HEK293 (cell line): ENCODE results near the gene GGNBP2.

Experiments used
- GLIS2 ChIP-seq: fragments of 450-650 bp; formaldehyde crosslinking; IDR thresholded peaks from 2 replicates; pipeline ENCODE4 v1.5.1; 2016; ENCODE audit warnings: missing biosample characterization, missing genetic modification characterization
- KLF1 ChIP-seq: fragments of 450-650 bp; formaldehyde crosslinking; IDR thresholded peaks from 2 replicates; pipeline ENCODE4 v1.5.1; 2016; ENCODE audit warnings: missing biosample characterization, missing genetic modification characterization
- SP7 ChIP-seq: fragments of 450-650 bp; formaldehyde crosslinking; IDR thresholded peaks from 2 replicates; pipeline ENCODE4 v1.5.1; 2016; ENCODE audit warnings: missing biosample characterization, missing genetic modification characterization
- ZBTB17 ChIP-seq: fragments of 450-650 bp; formaldehyde crosslinking; IDR thresholded peaks from 2 replicates; pipeline ENCODE4 v1.5.1; 2016; ENCODE audit warnings: missing biosample characterization, missing genetic modification characterization
- ZNF10 ChIP-seq: fragments of 450-650 bp; formaldehyde crosslinking; IDR thresholded peaks from 2 replicates; pipeline ENCODE4 v1.5.1; 2017; ENCODE audit warnings: missing biosample characterization, missing genetic modification characterization
- ZNF114 ChIP-seq: fragments of 450-650 bp; formaldehyde crosslinking; IDR thresholded peaks from 2 replicates; pipeline ENCODE4 v1.5.0; 2017; ENCODE audit warnings: missing biosample characterization, missing genetic modification characterization
- ZNF121 ChIP-seq: fragments of 450-650 bp; formaldehyde crosslinking; IDR thresholded peaks from 2 replicates; pipeline ENCODE4 v1.5.1; 2016; ENCODE audit warnings: missing biosample characterization, missing genetic modification characterization
- ZNF157 ChIP-seq: fragments of 450-650 bp; formaldehyde crosslinking; IDR thresholded peaks from 2 replicates; pipeline ENCODE4 v1.5.1; 2016; ENCODE audit warnings: missing biosample characterization, missing genetic modification characterization
- ZNF211 ChIP-seq: fragments of 450-650 bp; formaldehyde crosslinking; IDR thresholded peaks from 2 replicates; pipeline ENCODE4 v1.5.1; 2016; ENCODE audit warnings: low read depth, missing biosample characterization, missing genetic modification characterization
- ZNF501 ChIP-seq: fragments of 450-650 bp; formaldehyde crosslinking; IDR thresholded peaks from 2 replicates; pipeline ENCODE4 v1.5.1; 2016; ENCODE audit warnings: missing biosample characterization, missing genetic modification characterization
- ZNF514 ChIP-seq: fragments of 450-650 bp; formaldehyde crosslinking; IDR thresholded peaks from 2 replicates; pipeline ENCODE4 v1.5.1; 2016; ENCODE audit warnings: missing biosample characterization, missing genetic modification characterization
- ZNF548 ChIP-seq: fragments of 450-650 bp; formaldehyde crosslinking; IDR thresholded peaks from 2 replicates; pipeline ENCODE4 v1.5.1; 2016; ENCODE audit warnings: missing biosample characterization, missing genetic modification characterization
- ZNF561 ChIP-seq: fragments of 450-650 bp; IDR thresholded peaks from 2 replicates; pipeline ENCODE4 v1.5.1; 2018; ENCODE audit warnings: missing biosample characterization, missing genetic modification characterization, borderline replicate concordance
- ZNF654 ChIP-seq: fragments of 450-650 bp; formaldehyde crosslinking; IDR thresholded peaks from 2 replicates; pipeline ENCODE4 v1.5.1; 2016; ENCODE audit warnings: low read depth, missing biosample characterization, missing genetic modification characterization
- ZNF777 ChIP-seq: fragments of 450-650 bp; formaldehyde crosslinking; IDR thresholded peaks from 2 replicates; pipeline ENCODE4 v1.5.1; 2017; ENCODE audit warnings: missing biosample characterization, missing genetic modification characterization, borderline replicate concordance
- ZNF837 ChIP-seq: fragments of 450-650 bp; formaldehyde crosslinking; IDR thresholded peaks from 2 replicates; pipeline ENCODE4 v1.5.1; 2016; ENCODE audit warnings: missing biosample characterization, missing genetic modification characterization
- TF ChIP-seq, protein P1 (sequence below): fragments of 450-650 bp; formaldehyde crosslinking; optimal IDR thresholded peaks from 2 replicates; pipeline ENCODE3; 2016; ENCODE audit warnings: missing biosample characterization, mild to moderate bottlenecking, missing genetic modification characterization
- TF ChIP-seq, protein P2 (sequence below): fragments of 450-650 bp; formaldehyde crosslinking; IDR thresholded peaks from 2 replicates; pipeline ENCODE4 v1.5.1; 2016; ENCODE audit warnings: missing biosample characterization, missing genetic modification characterization
- TF ChIP-seq, protein P3 (sequence below): fragments of 450-650 bp; formaldehyde crosslinking; IDR thresholded peaks from 2 replicates; pipeline ENCODE4 v1.5.1; 2016; ENCODE audit warnings: missing biosample characterization, missing genetic modification characterization
- TF ChIP-seq, protein P4 (sequence below): fragments of 450-650 bp; formaldehyde crosslinking; IDR thresholded peaks from 2 replicates; pipeline ENCODE4 v1.5.1; 2016; ENCODE audit warnings: missing biosample characterization, missing genetic modification characterization
- TF ChIP-seq, protein P5 (sequence below): fragments of 450-650 bp; formaldehyde crosslinking; IDR thresholded peaks from 2 replicates; pipeline ENCODE4 v1.5.1; 2016; ENCODE audit warnings: missing biosample characterization, missing genetic modification characterization

Gene GGNBP2

DNA sequence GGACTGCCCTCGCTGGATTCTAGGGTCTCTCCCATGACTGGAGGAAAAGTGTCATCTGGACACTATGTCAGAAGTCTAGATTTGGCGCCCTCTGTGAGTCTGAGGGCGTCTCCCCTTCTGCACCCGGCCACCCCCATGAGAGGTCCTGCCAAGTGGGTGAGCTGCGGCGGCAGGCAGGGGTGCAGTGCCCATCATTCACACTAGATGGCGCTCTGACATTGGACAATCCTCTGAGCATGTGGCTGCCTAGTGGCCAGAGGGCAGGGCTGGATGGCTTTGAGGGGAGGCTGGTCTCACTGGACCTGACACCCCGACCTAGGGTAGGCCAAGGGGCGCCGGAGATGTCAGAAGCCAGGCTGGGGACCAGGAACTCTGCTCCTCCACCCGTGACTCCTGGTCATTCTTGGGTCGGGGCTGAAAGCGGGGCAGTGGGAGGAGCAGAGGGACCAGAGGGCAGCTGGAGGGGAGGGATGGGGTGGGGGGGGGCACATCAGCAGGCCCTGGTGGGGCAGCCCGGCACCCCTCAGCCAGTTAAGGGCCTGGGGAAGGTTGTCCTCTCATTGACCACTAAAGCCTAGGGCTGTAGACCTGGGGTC lies 84.6 kb downstream of the GGNBP2 start (continued):
- TF ChIP-seq, protein P1, sequence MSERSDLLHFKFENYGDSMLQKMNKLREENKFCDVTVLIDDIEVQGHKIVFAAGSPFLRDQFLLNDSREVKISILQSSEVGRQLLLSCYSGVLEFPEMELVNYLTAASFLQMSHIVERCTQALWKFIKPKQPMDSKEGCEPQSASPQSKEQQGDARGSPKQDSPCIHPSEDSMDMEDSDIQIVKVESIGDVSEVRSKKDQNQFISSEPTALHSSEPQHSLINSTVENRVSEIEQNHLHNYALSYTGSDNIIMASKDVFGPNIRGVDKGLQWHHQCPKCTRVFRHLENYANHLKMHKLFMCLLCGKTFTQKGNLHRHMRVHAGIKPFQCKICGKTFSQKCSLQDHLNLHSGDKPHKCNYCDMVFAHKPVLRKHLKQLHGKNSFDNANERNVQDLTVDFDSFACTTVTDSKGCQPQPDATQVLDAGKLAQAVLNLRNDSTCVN: no peak
- TF ChIP-seq ZNF157 (no peak), GLIS2 (tag by site-specific recombination) (peak; percentile 45; the same call in 1 of the 2 replicates), ZNF654 (tag by site-specific recombination) (peak; percentile 90), ZNF121 (tag by site-specific recombination) (no peak), KLF1 (tag by site-specific recombination) (peak; percentile 52; the same call in 1 of the 2 replicates), ZNF10 (no peak), ZBTB17 (tag by site-specific recombination) (peak; percentile 27; the same call in 1 of the 2 replicates), ZNF548 (tag by site-specific recombination) (no peak), ZNF777 (tag by site-specific recombination) (no peak), SP7 (tag by site-specific recombination) (peak; percentile 50; the same call in 1 of the 2 replicates), ZNF114 (tag by site-specific recombination) (no peak), ZNF514 (tag by site-specific recombination) (no peak), ZNF501 (tag by site-specific recombination) (no peak), ZNF837 (tag by site-specific recombination) (no peak), ZNF211 (no peak), ZNF561 (no peak)
- TF ChIP-seq, protein P2, sequence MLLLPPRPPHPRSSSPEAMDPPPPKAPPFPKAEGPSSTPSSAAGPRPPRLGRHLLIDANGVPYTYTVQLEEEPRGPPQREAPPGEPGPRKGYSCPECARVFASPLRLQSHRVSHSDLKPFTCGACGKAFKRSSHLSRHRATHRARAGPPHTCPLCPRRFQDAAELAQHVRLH (tag by site-specific recombination): no peak
- TF ChIP-seq, protein P3, sequence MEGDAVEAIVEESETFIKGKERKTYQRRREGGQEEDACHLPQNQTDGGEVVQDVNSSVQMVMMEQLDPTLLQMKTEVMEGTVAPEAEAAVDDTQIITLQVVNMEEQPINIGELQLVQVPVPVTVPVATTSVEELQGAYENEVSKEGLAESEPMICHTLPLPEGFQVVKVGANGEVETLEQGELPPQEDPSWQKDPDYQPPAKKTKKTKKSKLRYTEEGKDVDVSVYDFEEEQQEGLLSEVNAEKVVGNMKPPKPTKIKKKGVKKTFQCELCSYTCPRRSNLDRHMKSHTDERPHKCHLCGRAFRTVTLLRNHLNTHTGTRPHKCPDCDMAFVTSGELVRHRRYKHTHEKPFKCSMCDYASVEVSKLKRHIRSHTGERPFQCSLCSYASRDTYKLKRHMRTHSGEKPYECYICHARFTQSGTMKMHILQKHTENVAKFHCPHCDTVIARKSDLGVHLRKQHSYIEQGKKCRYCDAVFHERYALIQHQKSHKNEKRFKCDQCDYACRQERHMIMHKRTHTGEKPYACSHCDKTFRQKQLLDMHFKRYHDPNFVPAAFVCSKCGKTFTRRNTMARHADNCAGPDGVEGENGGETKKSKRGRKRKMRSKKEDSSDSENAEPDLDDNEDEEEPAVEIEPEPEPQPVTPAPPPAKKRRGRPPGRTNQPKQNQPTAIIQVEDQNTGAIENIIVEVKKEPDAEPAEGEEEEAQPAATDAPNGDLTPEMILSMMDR: peak; percentile 99
- TF ChIP-seq, protein P4, sequence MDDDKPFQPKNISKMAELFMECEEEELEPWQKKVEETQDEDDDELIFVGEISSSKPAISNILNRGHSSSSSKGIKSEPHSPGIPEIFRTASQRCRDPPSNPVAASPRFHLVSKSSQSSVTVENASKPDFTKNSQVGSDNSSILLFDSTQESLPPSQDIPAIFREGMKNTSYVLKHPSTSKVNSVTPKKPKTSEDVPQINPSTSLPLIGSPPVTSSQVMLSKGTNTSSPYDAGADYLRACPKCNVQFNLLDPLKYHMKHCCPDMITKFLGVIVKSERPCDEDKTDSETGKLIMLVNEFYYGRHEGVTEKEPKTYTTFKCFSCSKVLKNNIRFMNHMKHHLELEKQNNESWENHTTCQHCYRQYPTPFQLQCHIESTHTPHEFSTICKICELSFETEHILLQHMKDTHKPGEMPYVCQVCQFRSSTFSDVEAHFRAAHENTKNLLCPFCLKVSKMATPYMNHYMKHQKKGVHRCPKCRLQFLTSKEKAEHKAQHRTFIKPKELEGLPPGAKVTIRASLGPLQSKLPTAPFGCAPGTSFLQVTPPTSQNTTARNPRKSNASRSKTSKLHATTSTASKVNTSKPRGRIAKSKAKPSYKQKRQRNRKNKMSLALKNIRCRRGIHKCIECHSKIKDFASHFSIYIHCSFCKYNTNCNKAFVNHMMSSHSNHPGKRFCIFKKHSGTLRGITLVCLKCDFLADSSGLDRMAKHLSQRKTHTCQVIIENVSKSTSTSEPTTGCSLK (tag by site-specific recombination): no peak
- TF ChIP-seq, protein P5, sequence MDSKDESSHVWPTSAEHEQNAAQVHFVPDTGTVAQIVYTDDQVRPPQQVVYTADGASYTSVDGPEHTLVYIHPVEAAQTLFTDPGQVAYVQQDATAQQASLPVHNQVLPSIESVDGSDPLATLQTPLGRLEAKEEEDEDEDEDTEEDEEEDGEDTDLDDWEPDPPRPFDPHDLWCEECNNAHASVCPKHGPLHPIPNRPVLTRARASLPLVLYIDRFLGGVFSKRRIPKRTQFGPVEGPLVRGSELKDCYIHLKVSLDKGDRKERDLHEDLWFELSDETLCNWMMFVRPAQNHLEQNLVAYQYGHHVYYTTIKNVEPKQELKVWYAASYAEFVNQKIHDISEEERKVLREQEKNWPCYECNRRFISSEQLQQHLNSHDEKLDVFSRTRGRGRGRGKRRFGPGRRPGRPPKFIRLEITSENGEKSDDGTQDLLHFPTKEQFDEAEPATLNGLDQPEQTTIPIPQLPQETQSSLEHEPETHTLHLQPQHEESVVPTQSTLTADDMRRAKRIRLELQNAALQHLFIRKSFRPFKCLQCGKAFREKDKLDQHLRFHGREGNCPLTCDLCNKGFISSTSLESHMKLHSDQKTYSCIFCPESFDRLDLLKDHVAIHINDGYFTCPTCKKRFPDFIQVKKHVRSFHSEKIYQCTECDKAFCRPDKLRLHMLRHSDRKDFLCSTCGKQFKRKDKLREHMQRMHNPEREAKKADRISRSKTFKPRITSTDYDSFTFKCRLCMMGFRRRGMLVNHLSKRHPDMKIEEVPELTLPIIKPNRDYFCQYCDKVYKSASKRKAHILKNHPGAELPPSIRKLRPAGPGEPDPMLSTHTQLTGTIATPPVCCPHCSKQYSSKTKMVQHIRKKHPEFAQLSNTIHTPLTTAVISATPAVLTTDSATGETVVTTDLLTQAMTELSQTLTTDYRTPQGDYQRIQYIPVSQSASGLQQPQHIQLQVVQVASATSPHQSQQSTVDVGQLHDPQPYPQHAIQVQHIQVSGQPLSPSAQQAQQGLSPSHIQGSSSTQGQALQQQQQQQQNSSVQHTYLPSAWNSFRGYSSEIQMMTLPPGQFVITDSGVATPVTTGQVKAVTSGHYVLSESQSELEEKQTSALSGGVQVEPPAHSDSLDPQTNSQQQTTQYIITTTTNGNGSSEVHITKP (tag by site-specific recombination): no peak
